ENCODE data around the gene WIPF1. TPM values are rescaled to one million over a fixed set of nuclear protein-coding genes. Genes with fewer than 3 reads are reported as not detected.
A peak's percentile ranks its signal among the peaks of the same experiment; 100 is the strongest.

The WIPF1 gene
- total and polyA plus RNA-seq, 2 experiments from 2014 or later, result 8.3 to 16.7 TPM

- no peak for TF ChIP-seq CTCF (IDR thresholded peaks at IDR 0.05; ENCODE audit: low read depth, low read length)
- H3K4me3 ChIP-seq, result no peak overlapping the region
- H3K4me1 ChIP-seq (ENCODE audit: low read depth), result peaks cover 2% of the 10 kb centered on the region
- H3K27me3 ChIP-seq, result no peaks in the 10 kb centered on the region
- no peak for DNase-seq (ENCODE audit: low read depth in 1 of 2, low spot score in 1 of 2)
- H3K9me3 ChIP-seq (ENCODE audit: low read depth), result no peaks in the 10 kb centered on the region
- no peak overlapping the region for H3K27ac ChIP-seq
- H3K36me3 ChIP-seq, result no peaks in the 10 kb centered on the region
Observed at GRCh38 chr2:174588463-174588862, 9.1 kb downstream of the WIPF1 start.

GRCh38 chr2:174587579-174587978 lies 10.0 kb downstream of the WIPF1 start:
- no peak for DNase-seq (ENCODE audit: low read depth in 1 of 2, low spot score in 1 of 2)
- TF ChIP-seq CTCF (IDR thresholded peaks at IDR 0.05; ENCODE audit: low read depth, low read length), result no peak
- peaks cover 3% of the 10 kb centered on the region for H3K4me1 ChIP-seq (ENCODE audit: low read depth)
- H3K27ac ChIP-seq, result peak overlapping the region; percentile 45
- no peaks in the 10 kb centered on the region for H3K9me3 ChIP-seq (ENCODE audit: low read depth)
- no peaks in the 10 kb centered on the region for H3K27me3 ChIP-seq
- no peaks in the 10 kb centered on the region for H3K36me3 ChIP-seq
- H3K4me3 ChIP-seq, result no peak overlapping the region

- DNase-seq (ENCODE audit: low read depth in 1 of 2, low spot score in 1 of 2), result no peak
- peaks cover 4% of the 10 kb centered on the region for H3K4me1 ChIP-seq (ENCODE audit: low read depth)
- no peak for TF ChIP-seq CTCF (IDR thresholded peaks at IDR 0.05; ENCODE audit: low read depth, low read length)
- no peaks in the 10 kb centered on the region for H3K27me3 ChIP-seq
- H3K36me3 ChIP-seq, result no peaks in the 10 kb centered on the region
- no peak overlapping the region for H3K27ac ChIP-seq
- no peak overlapping the region for H3K4me3 ChIP-seq
- no peaks in the 10 kb centered on the region for H3K9me3 ChIP-seq (ENCODE audit: low read depth)
Observed at GRCh38 chr2:174586418-174587295, 10.9 kb downstream of the WIPF1 start.

GRCh38 chr2:174585657-174586252 lies 11.8 kb downstream of the WIPF1 start:
- Histone ChIP-seq H3K4me1 (ENCODE audit: low read depth) (peaks cover 4% of the 10 kb centered on the region), H3K27ac (no peak overlapping the region), H3K9me3 (ENCODE audit: low read depth) (no peaks in the 10 kb centered on the region), H3K4me3 (no peak overlapping the region), H3K27me3 (no peaks in the 10 kb centered on the region), H3K36me3 (no peaks in the 10 kb centered on the region)
- TF ChIP-seq CTCF (IDR thresholded peaks at IDR 0.05; ENCODE audit: low read depth, low read length), result no peak
- no peak for DNase-seq (ENCODE audit: low read depth in 1 of 2, low spot score in 1 of 2)

GRCh38 chr2:174585146-174585545 lies 12.5 kb downstream of the WIPF1 start:
- no peak for TF ChIP-seq CTCF (IDR thresholded peaks at IDR 0.05; ENCODE audit: low read depth, low read length)
- Histone ChIP-seq H3K4me1 (ENCODE audit: low read depth) (peaks cover 4% of the 10 kb centered on the region), H3K36me3 (no peaks in the 10 kb centered on the region), H3K4me3 (no peak overlapping the region), H3K9me3 (ENCODE audit: low read depth) (no peaks in the 10 kb centered on the region), H3K27me3 (no peaks in the 10 kb centered on the region), H3K27ac (peak overlapping the region; percentile 36)
- DNase-seq (ENCODE audit: low read depth in 1 of 2, low spot score in 1 of 2), result no peak
